Vagina (tissue), 2 donors: Measurements from ENCODE around the gene CARD9. TPM values are rescaled to one million over a fixed set of nuclear protein-coding genes. Genes with fewer than 3 reads are reported as not detected.
"Not testable (repeated sequence)": the region's sequence is repeated elsewhere in the genome, so short reads cannot be mapped to it uniquely, and the experiment has no call there.

ENCODE experiments used
- DNase-seq, 2 donors: peaks; one replicate each; pipeline ENCODE4 v3.0.0-alpha.2; 2017; ENCODE audit errors: extremely low spot score in 2 of 2
- H3K27ac ChIP-seq: fragments of 200-600 bp; sonication (generic); one replicate; pipeline ENCODE4 v1.5.1; 2019
- H3K27me3 ChIP-seq: fragments of 200-600 bp; sonication (generic); one replicate; pipeline ENCODE4 v1.5.1; 2019
- H3K36me3 ChIP-seq, 2 donors: fragments of 200-600 bp; sonication (generic); one replicate each; pipeline ENCODE4 v1.5.1; 2017 to 2019
- H3K4me1 ChIP-seq: fragments of 200-600 bp; sonication (generic); one replicate; pipeline ENCODE4 v1.5.1; 2019
- H3K4me3 ChIP-seq, 2 donors: fragments of 200-600 bp; sonication (generic); 1 replicate in 1 of 2; 2 replicates in 1 of 2; pipeline ENCODE4 v1.5.1; 2016 to 2019
- H3K9me3 ChIP-seq: fragments of 200-600 bp; sonication (generic); one replicate; pipeline ENCODE4 v1.5.1; 2019
- CTCF ChIP-seq, 3 experiments: fragments of 450-650 bp in 2 of 3; fragments of 200-600 bp in 1 of 3; sonication (generic) in 1 of 3; IDR thresholded peaks; one replicate each; pipeline ENCODE4 v1.5.1; 2017 to 2019; ENCODE audit warnings: antibody characterized with exemption in 3 of 3, mild to moderate bottlenecking in 2 of 3, moderate library complexity in 2 of 3
- POLR2A ChIP-seq, 2 donors: fragments of 450-650 bp; IDR thresholded peaks; one replicate each; pipeline ENCODE4 v1.6.1; 2017; ENCODE audit warnings: antibody characterized with exemption in 2 of 2, mild to moderate bottlenecking in 2 of 2, moderate library complexity in 2 of 2
- POLR2AphosphoS5 ChIP-seq, 2 donors: sonication (generic); formaldehyde crosslinking; IDR thresholded peaks; one replicate each; pipeline ENCODE4 v1.9.0; 2017; ENCODE audit warnings: antibody characterized with exemption in 2 of 2, mild to moderate bottlenecking in 2 of 2, low read depth in 1 of 2; ENCODE audit not compliant: insufficient read depth in 1 of 2
- intact Hi-C: fragments of 100-400 bp; cut with DNase I; formaldehyde crosslinking; loops from one replicate; pipeline ENCODE4 v1.15.1; 2023
- total RNA-seq: library from RNA; depleted of rRNA; stranded (reverse); fragments of >200 nt; gene quantifications from one replicate; pipeline ENCODE4 v1.2.3, GENCODE V29; 2016

CARD9 gene
- total RNA-seq, 1 donor from 2014 or later, result 16.9 TPM

GRCh38 chr9:136323371-136323789 is 50.1 kb downstream of the CARD9 start:
- no peak for DNase-seq
- Histone ChIP-seq H3K27ac (no peak overlapping the region), H3K9me3 (no peaks in the 10 kb centered on the region)

GRCh38 chr9:136322756-136323330 is 50.6 kb downstream of the CARD9 start:
- no peak for DNase-seq
- Histone ChIP-seq H3K27ac (no peak overlapping the region), H3K4me1 (peaks cover 25% of the 10 kb centered on the region), H3K27me3 (no peaks in the 10 kb centered on the region), H3K4me3 (no peak overlapping the region), H3K36me3 (no peaks in the 10 kb centered on the region), H3K9me3 (no peaks in the 10 kb centered on the region)
- intact Hi-C loops, result no loop called here
- TF ChIP-seq CTCF (IDR thresholded peaks at IDR 0.05) (no peak), POLR2AphosphoS5 (IDR thresholded peaks at IDR 0.05; ENCODE audit: insufficient read depth in 1 of 2, low read depth in 1 of 2) (no peak), POLR2A (IDR thresholded peaks at IDR 0.05) (no peak)

More at GRCh38 chr9:136323371-136323789, 50.1 kb downstream of the CARD9 start:
- peaks cover 30% of the 10 kb centered on the region for H3K4me1 ChIP-seq
- H3K36me3 ChIP-seq, result no peaks in the 10 kb centered on the region
- no peak overlapping the region for H3K4me3 ChIP-seq
- TF ChIP-seq POLR2A (IDR thresholded peaks at IDR 0.05), result no peak
- TF ChIP-seq CTCF (IDR thresholded peaks at IDR 0.05), result no peak
- no peak for TF ChIP-seq POLR2AphosphoS5 (IDR thresholded peaks at IDR 0.05; ENCODE audit: insufficient read depth in 1 of 2, low read depth in 1 of 2)
- no peaks in the 10 kb centered on the region for H3K27me3 ChIP-seq
- intact Hi-C loops, result no loop called here

GRCh38 chr9:136321561-136321960 is 51.9 kb downstream of the CARD9 start:
- intact Hi-C loops, result no loop called here
- no peaks in the 10 kb centered on the region for H3K9me3 ChIP-seq
- no peaks in the 10 kb centered on the region for H3K36me3 ChIP-seq
- H3K27ac ChIP-seq, result no peak overlapping the region
- H3K4me1 ChIP-seq, result peaks cover 17% of the 10 kb centered on the region
- no peaks in the 10 kb centered on the region for H3K27me3 ChIP-seq
- TF ChIP-seq CTCF (IDR thresholded peaks at IDR 0.05) (no peak), POLR2A (IDR thresholded peaks at IDR 0.05) (no peak), POLR2AphosphoS5 (IDR thresholded peaks at IDR 0.05; ENCODE audit: insufficient read depth in 1 of 2, low read depth in 1 of 2) (no peak)
- DNase-seq, result no peak
- no peak overlapping the region for H3K4me3 ChIP-seq

- intact Hi-C loops, H3K27ac ChIP-seq, H3K9me3 ChIP-seq, H3K4me3 ChIP-seq, H3K27me3 ChIP-seq, DNase-seq, H3K36me3 ChIP-seq: not testable (repeated sequence)
- H3K4me1 ChIP-seq, result peaks cover 11% of the 10 kb centered on the region
These were observed 52.5 kb downstream of the CARD9 start for GRCh38 chr9:136320972-136321371.

- not testable (repeated sequence) for H3K27ac ChIP-seq, H3K4me3 ChIP-seq, H3K9me3 ChIP-seq, H3K4me1 ChIP-seq, H3K27me3 ChIP-seq, DNase-seq, H3K36me3 ChIP-seq
- intact Hi-C loops, result loop anchor here (10.0 kb wide), 2 partner anchors 45 to 85 kb away; partner anchors contain the start of genes DNLZ and SNAPC4
These were observed 53.5 kb downstream of the CARD9 start for GRCh38 chr9:136319955-136320354.

GRCh38 chr9:136319244-136319643 is 54.2 kb downstream of the CARD9 start:
- H3K27me3 ChIP-seq, DNase-seq, H3K27ac ChIP-seq, H3K36me3 ChIP-seq, H3K4me1 ChIP-seq, H3K4me3 ChIP-seq, H3K9me3 ChIP-seq: not testable (repeated sequence)
- intact Hi-C loops, result loop anchor here (10.0 kb wide), 2 partner anchors 46 to 86 kb away; partner anchors contain the start of genes DNLZ and SNAPC4
